GM20431 (cell line): ENCODE results near the gene IGSF5.
"Not testable (repeated sequence)": the region's sequence is repeated elsewhere in the genome, so short reads cannot be mapped to it uniquely, and the experiment has no call there.

Experiments used
- in situ Hi-C: fragments of 300-500 bp; cut with MseI, MboI; formaldehyde crosslinking; loops from one replicate; pipeline ENCODE4 v1.15.0; 2020; ENCODE audit warnings: low sequenced_read_pairs; ENCODE audit not compliant: unreplicated experiment

IGSF5 gene

GRCh38 chr21:39736716-39737115 is 8.3 kb upstream of the IGSF5 start:
- in situ Hi-C loops, result no loop called here

- in situ Hi-C loops, result no loop called here
Observed at GRCh38 chr21:39737376-39738000, 7.5 kb upstream of the IGSF5 start.

GRCh38 chr21:39738566-39738965 is 6.4 kb upstream of the IGSF5 start:
- in situ Hi-C loops, result no loop called here

- in situ Hi-C loops, result not testable (repeated sequence)
Observed at GRCh38 chr21:39739531-39739930, 5.5 kb upstream of the IGSF5 start.

GRCh38 chr21:39742561-39742960 is 2.4 kb upstream of the IGSF5 start:
- in situ Hi-C loops, result not testable (repeated sequence)

GRCh38 chr21:39745332-39745731 is 349 bp downstream of the IGSF5 start:
- in situ Hi-C loops, result not testable (repeated sequence)

- in situ Hi-C loops, result no loop called here
Observed at GRCh38 chr21:39750670-39751069, 5.7 kb downstream of the IGSF5 start.

GRCh38 chr21:39754811-39755210 is 9.8 kb downstream of the IGSF5 start:
- in situ Hi-C loops, result no loop called here

- in situ Hi-C loops, result no loop called here
Observed at GRCh38 chr21:39756285-39756684, 11.3 kb downstream of the IGSF5 start.

- in situ Hi-C loops, result no loop called here
Observed at GRCh38 chr21:39763272-39763970, 18.4 kb downstream of the IGSF5 start.

- in situ Hi-C loops, result no loop called here
Observed at GRCh38 chr21:39774227-39774626, 29.2 kb downstream of the IGSF5 start.

GRCh38 chr21:39775816-39776215 is 30.8 kb downstream of the IGSF5 start:
- in situ Hi-C loops, result no loop called here

- in situ Hi-C loops, result no loop called here
Observed at GRCh38 chr21:39776589-39776988, 31.6 kb downstream of the IGSF5 start.

GRCh38 chr21:39781331-39781730 is 36.3 kb downstream of the IGSF5 start:
- in situ Hi-C loops, result no loop called here

GRCh38 chr21:39788383-39788782 is 43.4 kb downstream of the IGSF5 start:
- in situ Hi-C loops, result no loop called here

- in situ Hi-C loops, result no loop called here
Observed at GRCh38 chr21:39796466-39796865, 51.5 kb downstream of the IGSF5 start.

- in situ Hi-C loops, result no loop called here
Observed at GRCh38 chr21:39799178-39799577, 54.2 kb downstream of the IGSF5 start.

GRCh38 chr21:39800311-39800710 is 55.3 kb downstream of the IGSF5 start:
- in situ Hi-C loops, result no loop called here

- in situ Hi-C loops, result no loop called here
Observed at GRCh38 chr21:39802217-39802616, 57.2 kb downstream of the IGSF5 start.

- in situ Hi-C loops, result no loop called here
Observed at GRCh38 chr21:39803393-39803792, 58.4 kb downstream of the IGSF5 start.

- in situ Hi-C loops, result no loop called here
Observed at GRCh38 chr21:39804240-39804639, 59.3 kb downstream of the IGSF5 start.

- in situ Hi-C loops, result no loop called here
Observed at GRCh38 chr21:39805983-39806382, 61.0 kb downstream of the IGSF5 start.
